Duodenal mucosa (tissue), 2 donors: Measurements from ENCODE around the gene ENC1.

Experiments used
- H3K27ac ChIP-seq: one replicate; pipeline ENCODE4 v1.7.0; 2013; ENCODE audit warnings: low read depth, low read length
- H3K27me3 ChIP-seq, 2 donors: one replicate each; pipeline ENCODE4 v1.7.0; 2013; ENCODE audit warnings: low read length in 2 of 2, control low read depth in 1 of 2; ENCODE audit not compliant: insufficient read depth in 2 of 2, control insufficient read depth in 1 of 2
- H3K36me3 ChIP-seq, 2 donors: one replicate each; pipeline ENCODE4 v1.7.0; 2013; ENCODE audit warnings: low read length in 2 of 2, control low read depth in 1 of 2; ENCODE audit not compliant: insufficient read depth in 2 of 2, control insufficient read depth in 1 of 2
- H3K4me1 ChIP-seq, 2 donors: one replicate each; pipeline ENCODE4 v1.7.0; 2013; ENCODE audit warnings: low read length in 2 of 2, control low read depth in 1 of 2; ENCODE audit not compliant: insufficient read depth in 2 of 2, control insufficient read depth in 1 of 2
- H3K4me3 ChIP-seq, 2 donors: one replicate each; pipeline ENCODE4 v1.7.0; 2013; ENCODE audit warnings: low read length in 2 of 2, low read depth in 1 of 2
- H3K9ac ChIP-seq, 2 donors: one replicate each; pipeline ENCODE4 v1.7.0; 2013; ENCODE audit warnings: low read length in 2 of 2, low read depth in 1 of 2
- H3K9me3 ChIP-seq, 2 donors: one replicate each; pipeline ENCODE4 v1.7.0; 2013; ENCODE audit warnings: low read length in 2 of 2, control low read depth in 1 of 2; ENCODE audit not compliant: control insufficient read depth in 1 of 2

Gene ENC1

DNA sequence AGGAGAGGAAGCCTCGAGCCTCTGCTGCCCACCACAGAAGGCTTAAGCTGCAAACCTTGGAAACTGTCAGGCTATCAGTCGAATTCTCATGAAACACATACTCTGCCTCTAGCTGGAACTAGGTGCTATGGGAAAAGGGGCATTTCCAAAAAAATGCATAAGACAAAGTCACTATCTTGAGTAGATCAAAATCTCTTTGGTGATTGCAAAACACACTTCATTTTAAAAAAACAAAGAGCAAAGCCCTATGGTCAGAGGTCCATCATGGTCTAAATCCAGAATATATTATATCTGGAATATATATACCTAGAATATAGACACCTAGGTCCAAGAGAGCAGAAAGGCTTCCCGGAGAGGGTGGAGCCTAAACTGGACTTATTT is 59.8 kb downstream of the ENC1 start:
- H3K27ac ChIP-seq, result no peak overlapping the region
- H3K27me3 ChIP-seq, result no peaks in the 10 kb centered on the region
- H3K9ac ChIP-seq, result no peak overlapping the region

DNA sequence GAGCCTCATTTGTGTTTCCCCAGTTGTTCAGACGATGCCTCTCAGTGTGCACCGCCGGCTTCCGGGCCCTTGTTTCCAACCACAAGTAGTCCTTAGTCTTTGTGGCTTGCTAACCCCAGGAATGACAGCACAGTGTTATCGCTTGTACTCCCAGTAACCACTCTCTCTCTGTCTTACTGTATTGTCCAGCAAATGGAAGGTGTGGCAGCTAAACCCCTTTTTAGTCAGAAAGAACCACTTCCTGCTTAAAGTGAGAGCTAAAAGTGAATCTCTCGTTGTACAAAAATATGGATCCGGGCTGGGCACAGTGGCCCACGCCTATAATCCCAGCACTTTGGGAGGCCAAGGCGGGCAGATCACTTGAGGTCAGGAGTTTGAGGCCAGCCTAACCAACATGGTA is 61.3 kb downstream of the ENC1 start:
- H3K36me3 ChIP-seq, result no peaks in the 10 kb centered on the region
- H3K27me3 ChIP-seq, result no peaks in the 10 kb centered on the region
- H3K4me1 ChIP-seq, result peaks cover 31 to 41% of the 10 kb centered on the region in 2 donors
- no peaks in the 10 kb centered on the region for H3K9me3 ChIP-seq
- no peak overlapping the region for H3K9ac ChIP-seq
- no peak overlapping the region for H3K27ac ChIP-seq
- no peak overlapping the region for H3K4me3 ChIP-seq

More for the DNA sequence above, 59.8 kb downstream of the ENC1 start:
- Histone ChIP-seq H3K4me3 (no peak overlapping the region), H3K4me1 (peaks cover 31 to 38% of the 10 kb centered on the region in 2 donors), H3K9me3 (no peaks in the 10 kb centered on the region), H3K36me3 (no peaks in the 10 kb centered on the region)

DNA sequence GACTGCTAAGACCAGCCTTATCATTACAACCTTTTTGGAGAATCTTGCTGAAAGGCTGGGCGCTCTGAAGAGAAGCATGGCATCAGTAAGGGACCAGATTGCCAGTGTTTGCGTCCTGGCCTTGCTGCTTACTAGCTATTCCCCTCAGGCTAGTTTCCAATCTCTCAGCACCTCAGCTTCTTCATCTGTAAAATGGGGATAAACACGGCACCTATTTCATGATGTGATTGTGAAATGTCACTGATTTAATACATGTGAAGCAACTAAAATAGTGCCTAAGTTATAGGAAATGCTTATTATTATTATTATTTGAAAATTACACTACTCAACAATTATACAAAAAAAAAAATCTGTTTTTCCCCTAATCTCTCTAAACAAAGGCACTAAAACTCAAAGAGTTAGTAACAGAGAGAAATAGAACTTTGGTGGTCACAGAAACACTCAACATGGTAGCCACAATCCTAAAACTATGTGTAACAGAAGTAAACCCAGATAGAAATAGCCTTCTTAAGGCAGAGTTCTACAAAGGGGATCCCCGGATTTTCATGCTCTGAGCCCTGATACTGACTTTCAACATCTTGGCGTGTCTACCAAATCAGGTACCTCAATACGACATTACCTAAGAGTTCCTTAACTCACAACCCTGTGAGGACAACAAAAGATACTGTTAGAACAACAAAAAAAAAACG is 62.0 kb downstream of the ENC1 start:
- no peak overlapping the region for H3K9ac ChIP-seq
- H3K36me3 ChIP-seq, result no peaks in the 10 kb centered on the region
- H3K27ac ChIP-seq, result no peak overlapping the region
- peaks cover 31 to 41% of the 10 kb centered on the region in 2 donors for H3K4me1 ChIP-seq
- H3K27me3 ChIP-seq, result no peaks in the 10 kb centered on the region
- H3K9me3 ChIP-seq, result no peaks in the 10 kb centered on the region
- H3K4me3 ChIP-seq, result no peak overlapping the region
